Gastrocnemius medialis (tissue), 4 donors: Measurements from ENCODE around the gene ACTN2. TPM values are rescaled to one million over a fixed set of nuclear protein-coding genes. Genes with fewer than 3 reads are reported as not detected.
A peak's percentile ranks its signal among the peaks of the same experiment; 100 is the strongest.

Experiments used
- ATAC-seq, 2 donors: fragments of 150-250 bp; one replicate each; pipeline ENCODE4 v1.9.1; 2016
- DNase-seq, 2 donors: peaks; one replicate each; pipeline ENCODE4 v3.0.0-alpha.2; 2019
- H3K27ac ChIP-seq, 4 donors: fragments of 200-600 bp; sonication (generic); 1 replicate in 1 of 4; 2 replicates in 3 of 4; pipeline ENCODE4 v1.5.1; 2016 to 2018; ENCODE audit warnings: mild to moderate bottlenecking in 2 of 4, moderate library complexity in 1 of 4
- H3K27me3 ChIP-seq, 3 donors: fragments of 200-600 bp; sonication (generic) in 2 of 3; 1 replicate in 1 of 3; 2 replicates in 2 of 3; pipeline versions ENCODE4 v1.5.1 to v1.6.0; 2016 to 2019; ENCODE audit warnings: mild to moderate bottlenecking in 1 of 3, moderate library complexity in 1 of 3
- H3K36me3 ChIP-seq, 2 donors: fragments of 200-600 bp; sonication (generic) in 1 of 2; one replicate each; pipeline ENCODE4 v1.5.1; 2017 to 2018
- H3K4me1 ChIP-seq, 2 donors: fragments of 200-600 bp; sonication (generic) in 1 of 2; one replicate each; pipeline ENCODE4 v1.5.1; 2016 to 2017; ENCODE audit warnings: mild to moderate bottlenecking in 2 of 2
- H3K4me3 ChIP-seq, 4 donors: fragments of 200-600 bp; sonication (generic) in 3 of 4; 1 replicate in 1 of 4; 2 replicates in 3 of 4; pipeline ENCODE4 v1.5.1; 2016 to 2019; ENCODE audit warnings: mild to moderate bottlenecking in 2 of 4
- H3K9me3 ChIP-seq, 3 donors: fragments of 200-600 bp; sonication (generic) in 2 of 3; 1 replicate in 1 of 3; 2 replicates in 2 of 3; pipeline ENCODE4 v1.5.1; 2016 to 2019
- POLR2A ChIP-seq, 2 donors: fragments of 450-650 bp; IDR thresholded peaks; one replicate each; pipeline ENCODE4 v1.6.1; 2017; ENCODE audit warnings: antibody characterized with exemption in 2 of 2, mild to moderate bottlenecking in 2 of 2, moderate library complexity in 2 of 2
- in situ Hi-C, 4 donors: fragments of 200-750 bp; cut with MboI; loops; one replicate each; pipeline versions ENCODE4 v1.15.0 to v1.8.0; 2017; ENCODE audit warnings: low sequenced_read_pairs in 4 of 4
- intact Hi-C: fragments of 100-400 bp; cut with DNase I; formaldehyde crosslinking; loops from one replicate; pipeline ENCODE4 v1.15.1; 2023; ENCODE audit warnings: low total_unique reads
- total RNA-seq, 4 donors: library from RNA; depleted of rRNA; stranded (reverse); fragments of >200 nt; gene quantifications; one replicate each; pipeline versions ENCODE4 v1.1.0 to v1.2.3, GENCODE V29; 2016
- TF ChIP-seq, protein P1 (sequence below), 5 experiments: fragments of 450-650 bp in 3 of 5; fragments of 200-600 bp in 2 of 5; sonication (generic) in 2 of 5; IDR thresholded peaks in 4 of 5; conservative IDR thresholded peaks in 1 of 5; 1 replicate in 4 of 5; 2 replicates in 1 of 5; pipeline ENCODE4 v1.5.1; 2016 to 2019; ENCODE audit warnings: antibody characterized with exemption in 5 of 5, mild to moderate bottlenecking in 3 of 5, moderate library complexity in 3 of 5

Gene ACTN2
- total RNA-seq, 4 donors from 2014 or later, result 503 to 1,706 (median 1,214) TPM

DNA sequence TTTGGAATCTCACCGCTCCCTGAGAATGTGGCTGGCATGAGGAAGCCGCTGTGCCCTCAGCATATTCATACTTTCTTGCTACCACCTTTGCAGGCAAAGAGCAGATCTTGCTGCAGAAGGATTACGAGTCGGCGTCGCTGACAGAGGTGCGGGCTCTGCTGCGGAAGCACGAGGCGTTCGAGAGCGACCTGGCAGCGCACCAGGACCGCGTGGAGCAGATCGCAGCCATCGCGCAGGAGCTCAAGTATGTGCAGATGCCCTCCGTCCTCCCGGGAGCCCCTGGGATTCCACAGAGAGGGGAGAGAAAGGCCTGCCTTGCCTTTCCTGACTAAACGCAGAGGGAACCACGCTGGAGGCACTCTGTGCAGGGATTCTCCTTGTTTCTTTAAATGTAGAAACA, 58.2 kb downstream of the ACTN2 start:
- Histone ChIP-seq H3K27me3 (no peaks in the 10 kb centered on the region), H3K4me3 (no peak overlapping the region), H3K27ac (peak overlapping the region in 2 of 4 donors; percentile 10 to 74), H3K36me3 (peaks cover 0 to 97% of the 10 kb centered on the region in 2 donors), H3K4me1 (no peaks in the 10 kb centered on the region), H3K9me3 (no peaks in the 10 kb centered on the region)
- no peak for DNase-seq
- in situ Hi-C loops, result no loop called here
- intact Hi-C loops, result no loop called here
- ATAC-seq, result no peak
- TF ChIP-seq, protein P1, sequence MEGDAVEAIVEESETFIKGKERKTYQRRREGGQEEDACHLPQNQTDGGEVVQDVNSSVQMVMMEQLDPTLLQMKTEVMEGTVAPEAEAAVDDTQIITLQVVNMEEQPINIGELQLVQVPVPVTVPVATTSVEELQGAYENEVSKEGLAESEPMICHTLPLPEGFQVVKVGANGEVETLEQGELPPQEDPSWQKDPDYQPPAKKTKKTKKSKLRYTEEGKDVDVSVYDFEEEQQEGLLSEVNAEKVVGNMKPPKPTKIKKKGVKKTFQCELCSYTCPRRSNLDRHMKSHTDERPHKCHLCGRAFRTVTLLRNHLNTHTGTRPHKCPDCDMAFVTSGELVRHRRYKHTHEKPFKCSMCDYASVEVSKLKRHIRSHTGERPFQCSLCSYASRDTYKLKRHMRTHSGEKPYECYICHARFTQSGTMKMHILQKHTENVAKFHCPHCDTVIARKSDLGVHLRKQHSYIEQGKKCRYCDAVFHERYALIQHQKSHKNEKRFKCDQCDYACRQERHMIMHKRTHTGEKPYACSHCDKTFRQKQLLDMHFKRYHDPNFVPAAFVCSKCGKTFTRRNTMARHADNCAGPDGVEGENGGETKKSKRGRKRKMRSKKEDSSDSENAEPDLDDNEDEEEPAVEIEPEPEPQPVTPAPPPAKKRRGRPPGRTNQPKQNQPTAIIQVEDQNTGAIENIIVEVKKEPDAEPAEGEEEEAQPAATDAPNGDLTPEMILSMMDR (IDR thresholded peaks at IDR 0.05 in 4 of 5, conservative IDR thresholded peaks at IDR 0.05 in 1 of 5), result no peak
- TF ChIP-seq POLR2A (IDR thresholded peaks at IDR 0.05), result no peak

GRCh38 chr1:236746785-236747184, 60.5 kb downstream of the ACTN2 start:
- DNase-seq (no peak), ATAC-seq (peak in 1 of 2 donors; percentile 16)
- no peak for TF ChIP-seq POLR2A (IDR thresholded peaks at IDR 0.05)
- TF ChIP-seq, protein P1 (IDR thresholded peaks at IDR 0.05 in 4 of 5, conservative IDR thresholded peaks at IDR 0.05 in 1 of 5), result no peak
- in situ Hi-C loops, result no loop called here
- H3K4me3 ChIP-seq, result no peak overlapping the region
- intact Hi-C loops, result no loop called here
- H3K27me3 ChIP-seq, result no peaks in the 10 kb centered on the region
- H3K27ac ChIP-seq, result peak overlapping the region in 3 of 4 donors; percentile 3 to 74 (median 53)
- H3K4me1 ChIP-seq, result no peaks in the 10 kb centered on the region
- H3K36me3 ChIP-seq, result peaks cover 0 to 95% of the 10 kb centered on the region in 2 donors
- no peaks in the 10 kb centered on the region for H3K9me3 ChIP-seq

GRCh38 chr1:236747311-236747985, 61.1 kb downstream of the ACTN2 start:
- no peak for DNase-seq
- Histone ChIP-seq H3K9me3 (no peaks in the 10 kb centered on the region), H3K4me1 (no peaks in the 10 kb centered on the region), H3K27ac (peak overlapping the region in 2 of 4 donors; percentile 53 to 74), H3K36me3 (peaks cover 0 to 95% of the 10 kb centered on the region in 2 donors), H3K4me3 (no peak overlapping the region), H3K27me3 (no peaks in the 10 kb centered on the region)
- intact Hi-C loops, result no loop called here
- ATAC-seq, result no peak
- TF ChIP-seq, protein P1 (IDR thresholded peaks at IDR 0.05 in 4 of 5, conservative IDR thresholded peaks at IDR 0.05 in 1 of 5), result no peak
- no peak for TF ChIP-seq POLR2A (IDR thresholded peaks at IDR 0.05)
- in situ Hi-C loops, result no loop called here

- Histone ChIP-seq H3K4me3 (no peak overlapping the region), H3K4me1 (no peaks in the 10 kb centered on the region), H3K27me3 (no peaks in the 10 kb centered on the region), H3K9me3 (no peaks in the 10 kb centered on the region), H3K36me3 (peaks cover 0 to 87% of the 10 kb centered on the region in 2 donors), H3K27ac (peak overlapping the region in 2 of 4 donors; percentile 53 to 74)
- no peak for ATAC-seq
- in situ Hi-C loops, result no loop called here
- TF ChIP-seq, protein P1 (IDR thresholded peaks at IDR 0.05 in 4 of 5, conservative IDR thresholded peaks at IDR 0.05 in 1 of 5), result no peak
- TF ChIP-seq POLR2A (IDR thresholded peaks at IDR 0.05), result no peak
- intact Hi-C loops, result no loop called here
- DNase-seq, result no peak
Measured at GRCh38 chr1:236748268-236748870, 62.1 kb downstream of the ACTN2 start.
